Neuronal stem cell (in vitro differentiated cells): ENCODE measurements around the gene DNAJB2.

Experiments
- DNase-seq: peaks from one replicate; pipeline ENCODE4 v3.0.0-alpha.2; 2013; ENCODE audit warnings: low spot score
- H2AFZ ChIP-seq: one replicate; pipeline ENCODE4 v1.6.1; 2013; ENCODE audit warnings: mild to moderate bottlenecking, low read length, inconsistent platforms
- H2AK5ac ChIP-seq: 2 replicates; pipeline ENCODE4 v1.6.1; 2013; ENCODE audit warnings: low read depth, mild to moderate bottlenecking, inconsistent platforms, low read length, moderate library complexity, mixed read lengths
- H2BK120ac ChIP-seq: 2 replicates; pipeline ENCODE4 v1.6.1; 2013; ENCODE audit warnings: low read depth, mild to moderate bottlenecking, inconsistent platforms, low read length, moderate library complexity, mixed read lengths
- H2BK12ac ChIP-seq: one replicate; pipeline ENCODE4 v1.6.1; 2013; ENCODE audit warnings: low read length, inconsistent platforms
- H2BK15ac ChIP-seq: 2 replicates; pipeline ENCODE4 v1.6.1; 2013; ENCODE audit warnings: mild to moderate bottlenecking, low read length, inconsistent platforms, mixed read lengths
- H2BK5ac ChIP-seq: one replicate; pipeline ENCODE4 v1.6.1; 2013; ENCODE audit warnings: inconsistent platforms, mild to moderate bottlenecking, low read length, moderate library complexity
- H3K14ac ChIP-seq: one replicate; pipeline ENCODE4 v1.6.1; 2013; ENCODE audit warnings: low read length, inconsistent platforms
- H3K18ac ChIP-seq: 2 replicates; pipeline ENCODE4 v1.6.1; 2013; ENCODE audit warnings: low read length, inconsistent platforms
- H3K23ac ChIP-seq: 2 replicates; pipeline ENCODE4 v1.6.1; 2013; ENCODE audit warnings: low read depth, mild to moderate bottlenecking, mixed read lengths, low read length, inconsistent platforms; ENCODE audit not compliant: poor library complexity
- H3K27ac ChIP-seq: replicated peaks from 3 replicates; pipeline ENCODE4 v1.5.1; 2013; ENCODE audit warnings: low read length, inconsistent platforms
- H3K27me3 ChIP-seq, 3 experiments: 2 replicates each; pipeline ENCODE4 v1.6.1; 2013; ENCODE audit warnings: low read length in 3 of 3, mild to moderate bottlenecking in 2 of 3, inconsistent platforms in 1 of 3, low read depth in 1 of 3, mixed read lengths in 1 of 3, moderate library complexity in 1 of 3; ENCODE audit not compliant: control insufficient read depth in 3 of 3, insufficient read depth in 3 of 3
- H3K36me3 ChIP-seq, 2 donors: replicated peaks in 1 of 2; 2 replicates each; pipeline ENCODE4 v1.6.1; 2013; ENCODE audit warnings: low read length in 2 of 2; ENCODE audit not compliant: control insufficient read depth in 2 of 2, insufficient read depth in 2 of 2
- H3K4ac ChIP-seq: 2 replicates; pipeline ENCODE4 v1.6.1; 2013; ENCODE audit warnings: inconsistent platforms, mild to moderate bottlenecking, low read length, moderate library complexity
- H3K4me1 ChIP-seq, 2 donors: 1 replicate in 1 of 2; 2 replicates in 1 of 2; pipeline ENCODE4 v1.6.1; 2013; ENCODE audit warnings: low read length in 2 of 2, low read depth in 1 of 2; ENCODE audit not compliant: control insufficient read depth in 2 of 2, insufficient read depth in 1 of 2
- H3K4me2 ChIP-seq: one replicate; pipeline ENCODE4 v1.6.1; 2013; ENCODE audit warnings: mild to moderate bottlenecking, low read length, inconsistent platforms; ENCODE audit not compliant: insufficient read depth, poor library complexity, severe bottlenecking
- H3K4me3 ChIP-seq, 2 donors: 2 replicates each; pipeline ENCODE4 v1.5.1; 2013; ENCODE audit warnings: low read length in 2 of 2, mild to moderate bottlenecking in 2 of 2, inconsistent platforms in 1 of 2, moderate library complexity in 1 of 2
- H3K79me1 ChIP-seq: one replicate; pipeline ENCODE4 v1.6.1; 2013; ENCODE audit warnings: low read depth, mild to moderate bottlenecking, inconsistent platforms, low read length, moderate library complexity
- H3K9ac ChIP-seq: one replicate; pipeline ENCODE4 v1.6.1; 2013; ENCODE audit warnings: mild to moderate bottlenecking, low read depth, low read length, inconsistent platforms; ENCODE audit not compliant: poor library complexity
- H3K9me3 ChIP-seq, 2 donors: replicated peaks in 1 of 2; 2 replicates each; pipeline versions ENCODE3 to v1.6.1; 2013; ENCODE audit warnings: low read length in 2 of 2, mild to moderate bottlenecking in 2 of 2, inconsistent platforms in 1 of 2, low read depth in 1 of 2, mixed read lengths in 1 of 2, moderate library complexity in 1 of 2; ENCODE audit not compliant: control insufficient read depth in 2 of 2, insufficient read depth in 1 of 2
- H4K8ac ChIP-seq: one replicate; pipeline ENCODE4 v1.6.1; 2013; ENCODE audit warnings: low read depth, mild to moderate bottlenecking, inconsistent platforms, low read length, moderate library complexity
- H4K91ac ChIP-seq: one replicate; pipeline ENCODE4 v1.6.1; 2013; ENCODE audit warnings: low read length, low read depth, mild to moderate bottlenecking, inconsistent platforms; ENCODE audit not compliant: poor library complexity
- WGBS, 2 donors: extraction: QIAGEN DNeasy Blood & Tissue Kit; methylation state at CpG; one replicate each; pipeline ENCODE4 v1.1.7; 2013; ENCODE audit warnings: missing lambda C conversion rate in 2 of 2, mixed read lengths in 1 of 2; ENCODE audit not compliant: insufficient read length in 2 of 2, insufficient replicate concordance in 1 of 2; ENCODE audit errors: extremely low coverage in 2 of 2; 5-methylcytosine and 5-hydroxymethylcytosine counted together

Gene DNAJB2

GRCh38 chr2:219250049-219250781 lies 29.0 kb upstream of the DNAJB2 start:
- Histone ChIP-seq H4K91ac (peak overlapping the region; percentile 81), H3K23ac (peak overlapping the region; percentile 35), H3K27me3 (peaks cover 23 to 42% (median 42%) of the 10 kb centered on the region in 3 experiments), H2BK120ac (no peak overlapping the region), H3K9ac (peak overlapping the region; percentile 3), H3K4ac (no peak overlapping the region), H3K4me2 (no peak overlapping the region), H3K36me3 (peaks cover 10 to 24% of the 10 kb centered on the region in 2 donors), H2AK5ac (no peak overlapping the region), H2BK15ac (no peak overlapping the region), H2BK12ac (no peak overlapping the region), H4K8ac (no peak overlapping the region), H3K4me1 (peaks cover 15 to 22% of the 10 kb centered on the region in 2 donors), H2AFZ (no peak overlapping the region), H3K14ac (no peak overlapping the region), H2BK5ac (peak overlapping the region; percentile 44), H3K18ac (no peak overlapping the region), H3K4me3 (peak overlapping the region in 1 of 2 donors; percentile 17), H3K79me1 (no peaks in the 10 kb centered on the region), H3K9me3 (peaks cover 0 to 2% of the 10 kb centered on the region in 2 donors), H3K27ac (no peak overlapping the region)
- DNase-seq: no peak
- no CpG with 5 or more reads among the region's 22 CpGs for WGBS, 2 donors

- Histone ChIP-seq H3K27ac (no peak overlapping the region), H2BK5ac (no peak overlapping the region), H3K4ac (no peak overlapping the region), H4K8ac (no peak overlapping the region), H3K79me1 (peaks cover 2% of the 10 kb centered on the region), H3K18ac (no peak overlapping the region), H3K23ac (no peak overlapping the region), H3K4me3 (no peak overlapping the region), H3K9ac (no peak overlapping the region), H3K14ac (no peak overlapping the region), H2AK5ac (no peak overlapping the region), H3K9me3 (peaks cover 0 to 2% of the 10 kb centered on the region in 2 donors), H2BK120ac (no peak overlapping the region), H2BK12ac (no peak overlapping the region), H2BK15ac (no peak overlapping the region), H3K4me2 (no peak overlapping the region), H3K27me3 (peaks cover 28 to 57% (median 55%) of the 10 kb centered on the region in 3 experiments), H2AFZ (no peak overlapping the region), H4K91ac (no peak overlapping the region), H3K4me1 (peaks cover 12 to 18% of the 10 kb centered on the region in 2 donors), H3K36me3 (peaks cover 9 to 22% of the 10 kb centered on the region in 2 donors)
- no CpG with 5 or more reads among the region's 6 CpGs for WGBS, 2 donors
- no peak for DNase-seq
These were observed 27.5 kb upstream of the DNAJB2 start for GRCh38 chr2:219251656-219252055.

GRCh38 chr2:219252084-219252483 lies 27.1 kb upstream of the DNAJB2 start:
- H4K8ac ChIP-seq: no peak overlapping the region
- peaks cover 9 to 18% of the 10 kb centered on the region in 2 donors for H3K36me3 ChIP-seq
- H2BK5ac ChIP-seq: no peak overlapping the region
- no peak overlapping the region for H2BK12ac ChIP-seq
- peak overlapping the region; percentile 13 for H3K23ac ChIP-seq
- no peak overlapping the region for H3K4me2 ChIP-seq
- no peak overlapping the region for H2BK15ac ChIP-seq
- H2BK120ac ChIP-seq: no peak overlapping the region
- no CpG with 5 or more reads among the region's 5 CpGs for WGBS, 2 donors
- no peak for DNase-seq
- peak overlapping the region; percentile 55 for H3K9ac ChIP-seq
- H4K91ac ChIP-seq: no peak overlapping the region
- H3K4ac ChIP-seq: no peak overlapping the region
- no peak overlapping the region for H3K4me3 ChIP-seq
- H3K18ac ChIP-seq: no peak overlapping the region
- H3K9me3 ChIP-seq: peaks cover 0 to 2% of the 10 kb centered on the region in 2 donors
- peaks cover 2% of the 10 kb centered on the region for H3K79me1 ChIP-seq
- no peak overlapping the region for H3K27ac ChIP-seq
- H2AK5ac ChIP-seq: no peak overlapping the region
- peaks cover 12 to 18% of the 10 kb centered on the region in 2 donors for H3K4me1 ChIP-seq
- peaks cover 28 to 59% (median 55%) of the 10 kb centered on the region in 3 experiments for H3K27me3 ChIP-seq
- no peak overlapping the region for H3K14ac ChIP-seq
- H2AFZ ChIP-seq: no peak overlapping the region

DNA sequence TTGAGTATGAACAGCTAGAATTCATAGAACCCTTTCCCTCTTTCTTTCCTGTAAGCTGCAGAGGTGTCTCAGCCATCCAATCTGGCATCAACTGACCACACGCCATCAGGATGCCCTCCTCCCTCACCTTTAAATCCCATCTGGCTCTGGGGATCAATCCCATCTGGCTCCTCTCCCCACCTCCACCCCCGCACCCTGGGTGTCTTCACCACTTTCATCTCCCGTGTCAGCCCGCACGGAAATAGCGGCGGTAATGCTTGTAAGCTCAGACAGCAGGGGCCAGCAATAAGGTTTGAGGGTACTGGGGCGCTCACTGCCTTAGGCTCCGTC lies 26.6 kb upstream of the DNAJB2 start:
- Histone ChIP-seq H2AK5ac (no peak overlapping the region), H3K4me3 (no peak overlapping the region), H3K23ac (no peak overlapping the region), H3K27me3 (peaks cover 28 to 59% (median 55%) of the 10 kb centered on the region in 3 experiments), H3K4me1 (peaks cover 12 to 18% of the 10 kb centered on the region in 2 donors), H3K18ac (no peak overlapping the region), H3K14ac (no peak overlapping the region), H3K4ac (no peak overlapping the region), H2BK12ac (no peak overlapping the region), H3K4me2 (peak overlapping the region; percentile 80), H2BK5ac (no peak overlapping the region), H2BK120ac (no peak overlapping the region), H3K9me3 (peaks cover 0 to 2% of the 10 kb centered on the region in 2 donors), H3K27ac (no peak overlapping the region), H4K91ac (no peak overlapping the region), H4K8ac (no peak overlapping the region), H2AFZ (peak overlapping the region; percentile 83), H2BK15ac (peak overlapping the region; percentile 37), H3K9ac (no peak overlapping the region), H3K36me3 (peaks cover 7 to 13% of the 10 kb centered on the region in 2 donors), H3K79me1 (peaks cover 2% of the 10 kb centered on the region)
- DNase-seq: no peak
- no CpG with 5 or more reads among the region's 9 CpGs for WGBS, 2 donors
